22Rv1 (cell line): Measurements from ENCODE around the gene SLC2A11.
"Not testable (repeated sequence)": the region's sequence is repeated elsewhere in the genome, so short reads cannot be mapped to it uniquely, and the experiment has no call there.

Source experiments
- H3K27ac ChIP-seq: fragments of 450-650 bp; 2 replicates; pipeline ENCODE4 v1.5.1; 2017
- CTCF ChIP-seq: fragments of 450-650 bp; IDR thresholded peaks from 2 replicates; pipeline ENCODE4 v1.5.1; 2017; ENCODE audit warnings: mild to moderate bottlenecking
- ZFX ChIP-seq: fragments of 450-650 bp; IDR thresholded peaks from 2 replicates; pipeline ENCODE4 v1.6.1; 2017; ENCODE audit warnings: antibody characterized with exemption, borderline replicate concordance

Gene SLC2A11

DNA sequence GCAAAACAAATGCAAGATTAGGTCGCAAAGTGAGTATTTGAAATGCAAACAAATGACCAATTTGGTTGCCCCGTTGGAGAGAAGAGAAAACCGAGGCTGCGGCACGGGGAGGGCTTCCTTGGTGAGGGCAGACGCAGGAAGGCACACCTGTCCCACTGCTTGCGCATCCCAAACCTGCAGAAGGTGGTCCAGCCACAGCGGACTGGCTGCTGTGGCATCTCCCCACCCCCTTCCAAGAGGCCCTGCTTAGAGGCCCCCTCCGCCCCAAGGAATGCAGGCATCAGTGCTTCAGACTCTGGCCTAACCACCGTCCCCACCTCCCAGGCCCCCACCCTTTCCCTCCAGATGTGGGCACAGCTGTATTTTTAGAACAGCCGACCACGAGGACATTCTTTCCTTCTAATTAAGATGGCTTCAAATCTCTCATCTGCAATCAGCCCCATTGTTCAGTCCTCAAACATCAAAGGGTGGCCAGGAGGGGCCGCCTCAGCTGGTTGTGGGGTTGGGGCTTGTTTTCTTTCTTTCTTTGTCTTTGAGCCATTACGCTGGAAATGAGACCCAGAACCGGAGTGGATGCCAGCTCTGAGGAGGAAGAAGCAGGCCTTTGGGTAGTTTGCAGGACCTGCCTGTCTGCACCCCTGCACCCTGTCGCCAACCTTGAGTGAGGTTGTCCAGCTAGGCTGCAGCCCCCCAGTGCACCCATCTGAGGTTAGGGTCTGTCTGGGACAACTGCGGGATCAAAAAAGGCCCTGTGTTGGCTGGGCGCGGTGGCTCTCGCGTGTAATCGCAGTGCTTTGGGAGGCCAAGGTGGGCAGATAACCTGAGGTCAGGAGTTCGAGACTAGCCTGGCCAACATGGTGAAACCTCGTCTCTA, 9.4 kb upstream of the SLC2A11 start:
- no peak overlapping the region for H3K27ac ChIP-seq
- TF ChIP-seq CTCF (no peak), ZFX (no peak)

- TF ChIP-seq ZFX, result no peak
- peak; percentile 99 for TF ChIP-seq CTCF
- H3K27ac ChIP-seq, result no peak overlapping the region
These were observed 8.4 kb upstream of the SLC2A11 start for GRCh38 chr22:23849009-23850006.

- no peak overlapping the region for H3K27ac ChIP-seq
- no peak for TF ChIP-seq ZFX
- no peak for TF ChIP-seq CTCF
These were observed 7.5 kb upstream of the SLC2A11 start for GRCh38 chr22:23850136-23850611.

DNA sequence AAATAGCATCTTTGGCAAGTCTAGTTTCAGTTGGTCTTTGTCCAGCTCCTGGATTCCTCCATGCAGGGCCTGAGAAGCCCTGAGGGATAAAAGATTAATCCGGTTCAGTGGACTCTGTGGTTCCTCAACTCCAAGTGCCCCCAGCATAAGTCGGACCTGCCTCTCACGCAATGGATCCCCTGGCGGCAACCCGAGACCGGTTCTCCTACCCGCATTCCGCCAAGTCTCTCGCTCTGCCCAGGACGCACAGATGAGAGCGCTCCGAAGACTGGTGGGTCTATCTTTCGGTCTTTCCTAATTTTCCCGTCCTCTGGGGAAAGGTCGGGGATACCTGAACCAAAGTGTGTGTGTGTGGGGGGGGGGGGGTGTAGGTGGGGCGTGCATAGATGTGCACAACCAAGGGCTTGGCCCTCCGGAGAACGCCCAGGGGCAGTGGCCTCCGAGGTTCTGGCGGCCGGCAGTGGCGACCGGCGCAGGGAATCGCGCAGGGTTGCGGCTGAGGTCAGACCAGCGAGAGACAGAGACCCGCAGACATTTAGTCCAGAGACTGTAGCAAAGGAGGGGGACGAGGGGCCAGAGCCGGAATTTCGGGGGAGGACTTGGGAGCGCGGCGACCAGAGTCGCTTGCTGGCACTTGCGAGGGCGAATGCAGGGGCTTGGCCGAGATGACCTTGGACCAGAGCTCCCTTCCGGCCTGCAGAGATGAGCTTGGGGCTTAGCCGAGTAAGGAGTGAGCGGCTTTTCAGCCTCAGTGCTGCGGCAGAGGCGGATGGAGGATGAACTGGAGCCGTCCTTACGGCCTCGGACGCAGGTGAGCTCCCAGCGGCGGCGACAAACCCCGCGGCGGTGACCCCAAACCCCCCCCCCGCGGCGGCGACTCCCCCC, 712 bp upstream of the SLC2A11 start:
- no peak for TF ChIP-seq ZFX
- TF ChIP-seq CTCF, result no peak
- peak overlapping the region; percentile 85 for H3K27ac ChIP-seq

- peak overlapping the region; percentile 85 for H3K27ac ChIP-seq
- TF ChIP-seq ZFX (no peak), CTCF (no peak)
These were observed 775 bp downstream of the SLC2A11 start for GRCh38 chr22:23858484-23858815.

DNA sequence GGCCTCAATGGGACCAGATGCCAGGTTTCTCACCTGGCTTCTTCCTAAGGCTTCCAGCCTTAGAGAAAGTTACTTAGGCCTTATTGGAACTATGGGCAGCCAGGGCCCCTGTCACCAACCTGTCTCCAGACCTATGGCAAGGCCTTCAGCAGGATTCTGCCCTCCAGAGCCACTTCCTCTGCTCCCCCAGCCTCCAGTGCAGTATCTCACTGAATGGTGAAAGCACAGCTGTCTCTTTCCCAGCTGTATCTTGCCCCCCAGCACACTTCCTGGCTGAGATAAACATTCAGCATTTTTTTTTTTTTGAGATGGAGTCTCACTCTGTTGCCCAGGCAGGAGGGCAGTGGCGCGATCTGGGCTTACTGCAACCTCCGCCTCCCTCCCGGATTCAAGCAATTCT, 1.5 kb downstream of the SLC2A11 start:
- no peak overlapping the region for H3K27ac ChIP-seq
- no peak for TF ChIP-seq ZFX
- no peak for TF ChIP-seq CTCF

DNA sequence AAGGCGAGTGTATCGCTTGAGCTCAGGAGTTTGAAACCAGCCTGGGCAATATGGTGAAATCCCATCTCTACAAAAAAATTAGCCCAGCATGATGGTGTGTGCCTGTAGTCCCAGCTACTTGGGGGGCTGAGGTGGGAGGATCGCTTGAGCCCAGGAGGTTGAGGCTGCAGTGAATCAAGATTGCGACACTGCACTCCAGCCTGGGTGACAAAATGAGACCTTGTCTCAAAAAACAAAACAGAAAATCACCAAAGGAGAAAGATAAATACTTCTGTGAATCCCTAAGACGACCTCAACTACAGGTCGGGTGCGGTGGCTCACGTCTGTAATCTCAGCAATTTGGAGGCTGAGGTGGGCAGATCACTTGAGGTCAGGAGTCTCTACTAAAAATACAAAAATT, 2.5 kb downstream of the SLC2A11 start:
- H3K27ac ChIP-seq, result not testable (repeated sequence)
